ENCODE data around the gene AIFM2.
"Not testable (repeated sequence)": the region's sequence is repeated elsewhere in the genome, so short reads cannot be mapped to it uniquely, and the experiment has no call there.

AIFM2 gene

GRCh38 chr10:70101068-70101562, 31.5 kb downstream of the AIFM2 start:
- not testable (repeated sequence) for H3K4me3 Mint-ChIP-seq; H3K9me3 Mint-ChIP-seq; H3K36me3 Mint-ChIP-seq (ENCODE audit: low read depth); H3K27ac Mint-ChIP-seq; H3K27me3 Mint-ChIP-seq (ENCODE audit: low read depth); H3K4me1 Mint-ChIP-seq (ENCODE audit: low read depth)

- H3K27me3 Mint-ChIP-seq (ENCODE audit: low read depth), result peaks cover 3% of the 10 kb centered on the region
- H3K9me3 Mint-ChIP-seq, result no peaks in the 10 kb centered on the region
- no peaks in the 10 kb centered on the region for H3K36me3 Mint-ChIP-seq (ENCODE audit: low read depth)
- no peak overlapping the region for H3K4me3 Mint-ChIP-seq
- no peak overlapping the region for H3K27ac Mint-ChIP-seq
- peaks cover 4% of the 10 kb centered on the region for H3K4me1 Mint-ChIP-seq (ENCODE audit: low read depth)
Measured at GRCh38 chr10:70098271-70098670, 34.4 kb downstream of the AIFM2 start.

GRCh38 chr10:70097459-70097858, 35.2 kb downstream of the AIFM2 start:
- H3K27ac Mint-ChIP-seq, result no peak overlapping the region
- H3K4me3 Mint-ChIP-seq, result no peak overlapping the region
- H3K4me1 Mint-ChIP-seq (ENCODE audit: low read depth), result peaks cover 8% of the 10 kb centered on the region
- H3K9me3 Mint-ChIP-seq, result no peaks in the 10 kb centered on the region
- no peaks in the 10 kb centered on the region for H3K36me3 Mint-ChIP-seq (ENCODE audit: low read depth)
- H3K27me3 Mint-ChIP-seq (ENCODE audit: low read depth), result peaks cover 3% of the 10 kb centered on the region

- H3K27ac Mint-ChIP-seq, result no peak overlapping the region
- no peak overlapping the region for H3K4me3 Mint-ChIP-seq
- no peaks in the 10 kb centered on the region for H3K36me3 Mint-ChIP-seq (ENCODE audit: low read depth)
- H3K4me1 Mint-ChIP-seq (ENCODE audit: low read depth), result peaks cover 14% of the 10 kb centered on the region
- H3K9me3 Mint-ChIP-seq, result no peaks in the 10 kb centered on the region
- H3K27me3 Mint-ChIP-seq (ENCODE audit: low read depth), result peaks cover 3% of the 10 kb centered on the region
Measured at GRCh38 chr10:70096705-70097420, 35.8 kb downstream of the AIFM2 start.

GRCh38 chr10:70096016-70096704, 36.5 kb downstream of the AIFM2 start:
- Mint-ChIP-seq H3K4me1 (ENCODE audit: low read depth) (peaks cover 16% of the 10 kb centered on the region), H3K27ac (no peak overlapping the region), H3K4me3 (no peak overlapping the region), H3K9me3 (no peaks in the 10 kb centered on the region), H3K27me3 (ENCODE audit: low read depth) (peaks cover 3% of the 10 kb centered on the region), H3K36me3 (ENCODE audit: low read depth) (no peaks in the 10 kb centered on the region)

- Mint-ChIP-seq H3K27me3 (ENCODE audit: low read depth) (peaks cover 3% of the 10 kb centered on the region), H3K36me3 (ENCODE audit: low read depth) (no peaks in the 10 kb centered on the region), H3K4me3 (no peak overlapping the region), H3K9me3 (no peaks in the 10 kb centered on the region), H3K4me1 (ENCODE audit: low read depth) (peaks cover 16% of the 10 kb centered on the region), H3K27ac (no peak overlapping the region)
Measured at GRCh38 chr10:70094250-70094649, 38.4 kb downstream of the AIFM2 start.

- Mint-ChIP-seq H3K4me3 (peak overlapping the region; percentile 77), H3K4me1 (ENCODE audit: low read depth) (peaks cover 16% of the 10 kb centered on the region), H3K27ac (peak overlapping the region; percentile 75), H3K9me3 (no peaks in the 10 kb centered on the region), H3K27me3 (ENCODE audit: low read depth) (peaks cover 3% of the 10 kb centered on the region), H3K36me3 (ENCODE audit: low read depth) (no peaks in the 10 kb centered on the region)
Measured at GRCh38 chr10:70093335-70093944, 39.2 kb downstream of the AIFM2 start.

GRCh38 chr10:70092389-70092718, 40.3 kb downstream of the AIFM2 start:
- peak overlapping the region; percentile 77 for H3K4me3 Mint-ChIP-seq

GRCh38 chr10:70090951-70091350, 41.7 kb downstream of the AIFM2 start:
- Mint-ChIP-seq H3K4me3 (no peak overlapping the region), H3K9me3 (no peaks in the 10 kb centered on the region), H3K36me3 (ENCODE audit: low read depth) (no peaks in the 10 kb centered on the region), H3K4me1 (ENCODE audit: low read depth) (peaks cover 16% of the 10 kb centered on the region), H3K27ac (no peak overlapping the region), H3K27me3 (ENCODE audit: low read depth) (peaks cover 3% of the 10 kb centered on the region)

More at GRCh38 chr10:70092389-70092718, 40.3 kb downstream of the AIFM2 start:
- Mint-ChIP-seq H3K9me3 (no peaks in the 10 kb centered on the region), H3K4me1 (ENCODE audit: low read depth) (peaks cover 16% of the 10 kb centered on the region), H3K27ac (peak overlapping the region; percentile 85), H3K36me3 (ENCODE audit: low read depth) (no peaks in the 10 kb centered on the region), H3K27me3 (ENCODE audit: low read depth) (peaks cover 3% of the 10 kb centered on the region)

- Mint-ChIP-seq H3K27ac (no peak overlapping the region), H3K4me1 (ENCODE audit: low read depth) (peaks cover 16% of the 10 kb centered on the region), H3K36me3 (ENCODE audit: low read depth) (no peaks in the 10 kb centered on the region), H3K9me3 (no peaks in the 10 kb centered on the region), H3K4me3 (no peak overlapping the region), H3K27me3 (ENCODE audit: low read depth) (peaks cover 8% of the 10 kb centered on the region)
Measured at GRCh38 chr10:70090013-70090412, 42.6 kb downstream of the AIFM2 start.

GRCh38 chr10:70088308-70088698, 44.3 kb downstream of the AIFM2 start:
- Mint-ChIP-seq H3K4me3 (no peak overlapping the region), H3K4me1 (ENCODE audit: low read depth) (peaks cover 12% of the 10 kb centered on the region), H3K27ac (no peak overlapping the region), H3K27me3 (ENCODE audit: low read depth) (peaks cover 9% of the 10 kb centered on the region), H3K36me3 (ENCODE audit: low read depth) (no peaks in the 10 kb centered on the region), H3K9me3 (no peaks in the 10 kb centered on the region)

- Mint-ChIP-seq H3K4me3 (no peak overlapping the region), H3K36me3 (ENCODE audit: low read depth) (no peaks in the 10 kb centered on the region), H3K9me3 (no peaks in the 10 kb centered on the region), H3K27ac (no peak overlapping the region), H3K4me1 (ENCODE audit: low read depth) (peaks cover 9% of the 10 kb centered on the region), H3K27me3 (ENCODE audit: low read depth) (peaks cover 9% of the 10 kb centered on the region)
Measured at GRCh38 chr10:70087616-70088307, 44.9 kb downstream of the AIFM2 start.

GRCh38 chr10:70085975-70086613, 46.5 kb downstream of the AIFM2 start:
- peaks cover 9% of the 10 kb centered on the region for H3K27me3 Mint-ChIP-seq (ENCODE audit: low read depth)
- H3K4me3 Mint-ChIP-seq, result no peak overlapping the region
- H3K27ac Mint-ChIP-seq, result no peak overlapping the region
- no peaks in the 10 kb centered on the region for H3K9me3 Mint-ChIP-seq
- no peaks in the 10 kb centered on the region for H3K36me3 Mint-ChIP-seq (ENCODE audit: low read depth)
- H3K4me1 Mint-ChIP-seq (ENCODE audit: low read depth), result no peaks in the 10 kb centered on the region

GRCh38 chr10:70084189-70084588, 48.4 kb downstream of the AIFM2 start:
- Mint-ChIP-seq H3K9me3 (no peaks in the 10 kb centered on the region), H3K27me3 (ENCODE audit: low read depth) (peaks cover 9% of the 10 kb centered on the region), H3K27ac (no peak overlapping the region), H3K4me1 (ENCODE audit: low read depth) (no peaks in the 10 kb centered on the region), H3K36me3 (ENCODE audit: low read depth) (no peaks in the 10 kb centered on the region), H3K4me3 (no peak overlapping the region)

All from T-helper 1 cell treated with Interleukin-12 subunit alpha and Interleukin-12 subunit beta and Interleukin-4 antibody, amounts not matched to agents 30 μg/mL and 1 μg/mL, for 36 hours (primary cell).